A673 (cell line): ENCODE results near the gene TBXA2R. TPM values are rescaled to one million over a fixed set of nuclear protein-coding genes. Genes with fewer than 3 reads are reported as not detected.
"Not testable (repeated sequence)": the region's sequence is repeated elsewhere in the genome, so short reads cannot be mapped to it uniquely, and the experiment has no call there.

Source experiments
- BruUV-seq: library from RNA; stranded (reverse); fragments of 400-500 nt; replicated peaks from 2 replicates; lab custom pipeline; 2021; lab: Mats Ljungman, UMichigan
- CTCF ChIA-PET: fragments of 300-600 bp; sonication (Branson Sonifier 250); formaldehyde crosslinking; loops from one replicate; lab custom pipeline; 2022; ENCODE audit warnings: antibody characterized with exemption; lab: Charles Lee
- POLR2A ChIA-PET: fragments of 300-600 bp; sonication (Branson Sonifier 250); formaldehyde crosslinking; loops from one replicate; lab custom pipeline; 2022; ENCODE audit warnings: antibody characterized with exemption; ENCODE audit not compliant: low non-redundant PET; lab: Charles Lee
- DNase-seq: peaks from one replicate; pipeline ENCODE4 v3.0.0-alpha.2; 2015; ENCODE audit warnings: low spot score
- H3K27ac ChIP-seq: fragments of 200-600 bp; sonication (generic); 2 replicates; pipeline ENCODE4 v1.5.1; 2016; ENCODE audit warnings: mixed run types, low read depth, mild to moderate bottlenecking, mixed read lengths, antibody characterized with exemption, low read length; ENCODE audit not compliant: poor library complexity, severe bottlenecking
- H3K27me3 ChIP-seq: fragments of 200-600 bp; sonication (generic); replicated peaks from 2 replicates; pipeline ENCODE4 v1.6.1; 2017; ENCODE audit warnings: mixed run types, low read depth, mild to moderate bottlenecking, mixed read lengths, antibody characterized with exemption, low read length; ENCODE audit not compliant: insufficient read depth, poor library complexity
- H3K36me3 ChIP-seq: fragments of 200-600 bp; sonication (generic); 2 replicates; pipeline ENCODE4 v1.6.1; 2016; ENCODE audit warnings: mixed run types, mild to moderate bottlenecking, mixed read lengths, antibody characterized with exemption, low read length; ENCODE audit not compliant: insufficient read depth, poor library complexity, severe bottlenecking
- H3K4me1 ChIP-seq: fragments of 200-600 bp; sonication (generic); 2 replicates; pipeline ENCODE4 v1.6.1; 2017; ENCODE audit warnings: mixed run types, mild to moderate bottlenecking, mixed read lengths, antibody characterized with exemption, low read length; ENCODE audit not compliant: insufficient read depth, poor library complexity, severe bottlenecking
- H3K4me3 ChIP-seq: fragments of 200-600 bp; sonication (generic); 2 replicates; pipeline ENCODE4 v1.5.1; 2016; ENCODE audit warnings: low read depth, mixed run types, mild to moderate bottlenecking, mixed read lengths, low read length; ENCODE audit not compliant: poor library complexity, severe bottlenecking
- H3K9me3 ChIP-seq: fragments of 200-600 bp; sonication (generic); 2 replicates; pipeline ENCODE4 v1.6.1; 2016; ENCODE audit warnings: mixed run types, low read depth, mild to moderate bottlenecking, mixed read lengths, antibody characterized with exemption, low read length; ENCODE audit not compliant: poor library complexity, severe bottlenecking
- EZH2 ChIP-seq: fragments of 200-600 bp; sonication (generic); IDR thresholded peaks from 2 replicates; pipeline ENCODE4 v1.6.1; 2017; ENCODE audit warnings: borderline replicate concordance, low read depth, mild to moderate bottlenecking, mixed read lengths, antibody characterized with exemption, low read length; ENCODE audit not compliant: poor library complexity, severe bottlenecking
- intact Hi-C: fragments of 100-400 bp; cut with micrococcal nuclease; formaldehyde crosslinking; loops from one replicate; pipeline ENCODE4 v1.10.0; 2022; ENCODE audit not compliant: unreplicated experiment
- total RNA-seq: library from RNA; stranded (reverse); gene quantifications from 2 replicates; pipeline ENCODE4 v1.2.3, GENCODE V29; 2021
- TF ChIP-seq, protein P1 (sequence below): fragments of 300-800, 200-600 bp; sonication (generic); conservative IDR thresholded peaks from 2 replicates; pipeline ENCODE4 v1.5.1; 2017; ENCODE audit warnings: low read depth, mild to moderate bottlenecking, antibody characterized with exemption, low read length, moderate library complexity, mixed read lengths

The TBXA2R gene
- total RNA-seq, 1 experiment from 2014 or later, result 0.56 TPM

DNA sequence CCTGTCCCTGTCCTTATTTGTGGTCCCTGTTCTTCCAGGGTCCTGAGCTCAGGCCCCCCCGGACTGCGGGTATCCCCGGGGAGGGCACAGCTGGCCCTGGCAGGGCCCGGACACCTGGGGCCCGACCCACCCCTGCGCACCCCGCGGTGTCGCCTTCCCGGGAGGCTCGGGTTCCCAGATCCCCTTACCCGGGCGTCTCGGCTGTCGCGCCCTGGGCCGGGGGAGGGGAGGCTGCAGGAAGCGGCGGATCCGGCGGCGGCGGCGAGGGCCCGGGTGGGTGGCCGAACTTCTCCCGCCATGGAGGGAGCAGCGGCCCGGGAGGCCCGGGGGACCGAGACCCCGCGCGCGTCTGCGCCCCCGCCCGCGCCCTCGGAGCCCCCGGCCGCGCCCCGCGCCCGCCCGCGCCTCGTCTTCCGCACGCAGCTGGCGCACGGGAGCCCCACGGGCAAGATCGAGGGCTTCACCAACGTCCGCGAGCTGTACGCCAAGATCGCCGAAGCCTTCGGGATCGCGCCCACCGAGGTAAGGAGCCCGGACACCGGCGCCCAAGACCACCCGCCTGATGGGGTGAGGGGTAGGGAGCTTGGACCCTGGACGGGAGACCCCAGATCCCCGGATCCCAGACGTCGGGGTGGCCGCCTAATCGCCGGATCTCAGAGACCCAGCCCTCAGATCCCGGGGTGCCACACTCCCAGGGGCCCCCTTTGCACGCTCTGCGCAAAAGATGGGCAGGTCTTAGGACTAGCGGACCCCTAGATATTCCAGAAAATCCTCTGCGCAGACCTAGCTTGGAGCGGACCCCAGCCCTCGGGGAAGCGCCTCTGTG lies 21.2 kb downstream of the TBXA2R start, which contains the start of gene GIPC3:
Gene GIPC3, plus strand, starts transcription at position 178 of the 826 bp plus-strand sequence. Its CDS starts 120 bp downstream, at position 298.
- Histone ChIP-seq H3K36me3 (no peaks in the 10 kb centered on the region), H3K27ac (no peak within 1 kb of the TSS), H3K27me3 (peaks cover 4% of the 10 kb centered on the region), H3K4me3 (peak within 1 kb of the TSS; percentile 43), H3K4me1 (no peaks in the 10 kb centered on the region), H3K9me3 (no peaks in the 10 kb centered on the region)
- no TSS peak for BruUV-seq
- DNase-seq, result no peak
- intact Hi-C loops, result loop anchor here (2.0 kb wide), 1 partner anchor 33 kb away; no protein-coding TSS in a partner anchor
- TF ChIP-seq EZH2, result no peak
- TF ChIP-seq, protein P1, sequence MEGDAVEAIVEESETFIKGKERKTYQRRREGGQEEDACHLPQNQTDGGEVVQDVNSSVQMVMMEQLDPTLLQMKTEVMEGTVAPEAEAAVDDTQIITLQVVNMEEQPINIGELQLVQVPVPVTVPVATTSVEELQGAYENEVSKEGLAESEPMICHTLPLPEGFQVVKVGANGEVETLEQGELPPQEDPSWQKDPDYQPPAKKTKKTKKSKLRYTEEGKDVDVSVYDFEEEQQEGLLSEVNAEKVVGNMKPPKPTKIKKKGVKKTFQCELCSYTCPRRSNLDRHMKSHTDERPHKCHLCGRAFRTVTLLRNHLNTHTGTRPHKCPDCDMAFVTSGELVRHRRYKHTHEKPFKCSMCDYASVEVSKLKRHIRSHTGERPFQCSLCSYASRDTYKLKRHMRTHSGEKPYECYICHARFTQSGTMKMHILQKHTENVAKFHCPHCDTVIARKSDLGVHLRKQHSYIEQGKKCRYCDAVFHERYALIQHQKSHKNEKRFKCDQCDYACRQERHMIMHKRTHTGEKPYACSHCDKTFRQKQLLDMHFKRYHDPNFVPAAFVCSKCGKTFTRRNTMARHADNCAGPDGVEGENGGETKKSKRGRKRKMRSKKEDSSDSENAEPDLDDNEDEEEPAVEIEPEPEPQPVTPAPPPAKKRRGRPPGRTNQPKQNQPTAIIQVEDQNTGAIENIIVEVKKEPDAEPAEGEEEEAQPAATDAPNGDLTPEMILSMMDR, result no peak
- ChIA-PET POLR2A (no interaction called here), CTCF (interaction anchor here (0.6 kb wide), 1 partner anchor 11 kb away, joined by 3 read pairs; no protein-coding TSS in a partner anchor)

DNA sequence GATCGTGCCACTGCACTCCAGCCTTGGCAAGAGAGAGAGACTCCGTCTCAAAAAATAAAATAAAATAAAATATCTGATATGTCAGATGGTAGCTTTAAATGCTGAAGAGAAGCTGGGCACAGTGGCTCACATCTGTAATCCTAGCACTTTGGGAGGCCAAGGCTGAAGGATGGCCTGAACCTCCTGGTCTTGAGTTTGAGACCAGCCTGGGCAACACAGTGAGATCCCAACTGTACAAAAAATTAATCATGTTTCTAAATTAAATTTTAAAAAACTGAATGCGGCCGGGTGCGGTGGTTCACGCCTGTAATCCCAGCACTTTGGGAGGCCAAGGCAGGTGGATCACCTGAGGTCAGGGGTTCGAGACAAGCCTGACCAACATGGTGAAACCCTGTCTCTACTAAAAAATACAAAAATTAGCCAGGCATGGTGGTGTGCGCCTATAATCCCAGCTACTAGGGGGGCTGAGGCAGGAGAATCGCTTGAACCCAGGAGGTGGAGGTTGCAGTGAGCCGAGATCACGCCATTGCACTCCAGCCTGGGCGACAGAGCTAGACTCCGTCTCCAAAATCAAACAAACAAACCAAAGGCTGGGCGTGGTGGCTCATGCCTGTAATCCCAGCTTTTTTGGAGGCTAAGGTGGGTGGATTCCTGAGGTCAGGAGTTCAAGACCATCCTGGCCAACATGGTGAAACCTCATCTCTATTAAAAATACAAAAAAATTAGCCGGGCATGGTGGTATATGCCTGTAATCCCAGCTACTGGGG lies 22.5 kb downstream of the TBXA2R start:
- CTCF ChIA-PET, result interaction anchor here (0.5 to 0.7 kb wide), 2 partner anchors 39 to 51 kb away, joined by 3 to 7 read pairs; no protein-coding TSS in a partner anchor
- H3K4me3 ChIP-seq, POLR2A ChIA-PET, H3K9me3 ChIP-seq, H3K27me3 ChIP-seq, H3K27ac ChIP-seq, intact Hi-C loops, H3K36me3 ChIP-seq, BruUV-seq, DNase-seq, H3K4me1 ChIP-seq: not testable (repeated sequence)

DNA sequence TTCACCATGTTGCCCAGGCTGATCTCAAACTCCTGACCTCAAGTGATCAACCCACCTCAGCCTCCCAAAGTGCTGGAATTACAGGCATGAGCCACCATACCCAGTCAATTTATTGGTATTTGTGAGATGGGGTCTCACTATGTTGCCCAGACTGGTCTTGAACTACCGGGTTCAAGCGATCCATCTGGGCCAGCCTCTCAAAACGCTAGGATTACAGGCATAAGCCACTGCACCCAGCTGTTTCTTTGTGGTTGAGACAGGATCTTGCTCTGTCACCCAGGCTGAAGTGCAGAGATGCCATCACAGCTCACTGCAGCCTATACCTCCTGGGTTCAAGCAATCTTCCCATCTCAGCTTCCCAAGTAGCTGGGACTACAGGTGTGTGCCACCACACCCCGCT lies 24.9 kb downstream of the TBXA2R start:
- H3K4me3 ChIP-seq, POLR2A ChIA-PET, H3K27ac ChIP-seq, CTCF ChIA-PET, DNase-seq, H3K27me3 ChIP-seq, H3K4me1 ChIP-seq, BruUV-seq, H3K9me3 ChIP-seq, intact Hi-C loops, H3K36me3 ChIP-seq: not testable (repeated sequence)
